Measurements from ENCODE around the gene ZNFX1. TPM values are rescaled to one million over a fixed set of nuclear protein-coding genes. Genes with fewer than 3 reads are reported as not detected.

ZNFX1 gene
- total and polyA plus RNA-seq, 11 donors, result 6.4 to 55.8 (median 26.4) TPM

DNA sequence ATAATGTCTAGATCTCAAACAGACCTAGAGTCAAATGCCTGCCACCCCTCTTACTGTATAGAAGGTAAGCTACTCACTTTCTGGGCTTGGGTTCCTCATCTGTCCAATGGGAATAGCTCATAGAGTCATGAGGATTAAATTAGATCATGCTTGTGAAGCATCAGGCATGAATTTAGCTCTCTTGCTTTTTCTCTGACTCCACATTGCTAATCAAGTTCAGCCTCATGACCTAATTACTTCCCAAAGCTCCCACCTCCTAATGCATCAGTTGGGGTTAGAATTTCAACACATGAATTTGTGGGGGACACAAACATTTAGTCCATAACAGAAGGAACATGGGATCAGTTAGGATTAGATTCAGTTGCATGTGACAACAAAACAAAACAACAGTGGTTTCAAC, 63.3 kb downstream of the ZNFX1 start:
- no peaks in the 10 kb centered on the region for H3K36me3 ChIP-seq
- H3K4me1 ChIP-seq, result peaks cover 0 to 15% (median 4%) of the 10 kb centered on the region in 12 donors
- H3K9me3 ChIP-seq, result peaks cover 0 to 14% (median 6%) of the 10 kb centered on the region in 12 donors
- no peak overlapping the region for H3K4me3 ChIP-seq
- DNase-seq, result no peak
- no peak for ATAC-seq
- H3K27me3 ChIP-seq, result no peaks in the 10 kb centered on the region
- intact Hi-C loops (cut with DNase I), result no loop called here
- H3K27ac ChIP-seq, result no peak overlapping the region
- TF ChIP-seq POLR2A (IDR thresholded peaks at IDR 0.05), result no peak
- TF ChIP-seq, protein P1, sequence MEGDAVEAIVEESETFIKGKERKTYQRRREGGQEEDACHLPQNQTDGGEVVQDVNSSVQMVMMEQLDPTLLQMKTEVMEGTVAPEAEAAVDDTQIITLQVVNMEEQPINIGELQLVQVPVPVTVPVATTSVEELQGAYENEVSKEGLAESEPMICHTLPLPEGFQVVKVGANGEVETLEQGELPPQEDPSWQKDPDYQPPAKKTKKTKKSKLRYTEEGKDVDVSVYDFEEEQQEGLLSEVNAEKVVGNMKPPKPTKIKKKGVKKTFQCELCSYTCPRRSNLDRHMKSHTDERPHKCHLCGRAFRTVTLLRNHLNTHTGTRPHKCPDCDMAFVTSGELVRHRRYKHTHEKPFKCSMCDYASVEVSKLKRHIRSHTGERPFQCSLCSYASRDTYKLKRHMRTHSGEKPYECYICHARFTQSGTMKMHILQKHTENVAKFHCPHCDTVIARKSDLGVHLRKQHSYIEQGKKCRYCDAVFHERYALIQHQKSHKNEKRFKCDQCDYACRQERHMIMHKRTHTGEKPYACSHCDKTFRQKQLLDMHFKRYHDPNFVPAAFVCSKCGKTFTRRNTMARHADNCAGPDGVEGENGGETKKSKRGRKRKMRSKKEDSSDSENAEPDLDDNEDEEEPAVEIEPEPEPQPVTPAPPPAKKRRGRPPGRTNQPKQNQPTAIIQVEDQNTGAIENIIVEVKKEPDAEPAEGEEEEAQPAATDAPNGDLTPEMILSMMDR (IDR thresholded peaks at IDR 0.05), result no peak

DNA sequence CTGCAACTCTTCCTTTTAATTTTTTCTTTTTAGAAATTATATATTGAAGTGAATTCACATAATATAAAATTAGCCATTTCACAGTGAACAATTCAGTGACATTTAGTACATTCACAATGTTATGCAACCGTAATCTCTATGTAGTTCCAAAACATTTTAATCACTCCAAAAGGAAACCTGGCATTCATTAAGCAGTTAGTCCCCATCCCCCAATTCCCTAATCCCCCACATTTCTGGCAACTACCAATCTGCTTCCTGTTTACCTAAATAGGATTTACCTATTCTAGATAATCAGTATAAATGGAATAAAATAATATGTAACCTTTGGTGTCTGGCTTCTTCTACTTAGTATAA, 67.1 kb downstream of the ZNFX1 start:
- DNase-seq (no peak), ATAC-seq (no peak)
- Histone ChIP-seq H3K4me1 (no peaks in the 10 kb centered on the region), H3K9me3 (peaks cover 0 to 14% (median 6%) of the 10 kb centered on the region in 12 donors), H3K36me3 (no peaks in the 10 kb centered on the region), H3K4me3 (no peak overlapping the region), H3K27me3 (no peaks in the 10 kb centered on the region), H3K27ac (no peak overlapping the region)
- WGBS, 4 donors, result 81 to 88% (median 83%) methylated on average over 1 of the region's 1 CpG
- TF ChIP-seq, protein P1 (IDR thresholded peaks at IDR 0.05), result no peak
- TF ChIP-seq POLR2A (IDR thresholded peaks at IDR 0.05), result no peak
- intact Hi-C loops (cut with DNase I), result no loop called here

DNA sequence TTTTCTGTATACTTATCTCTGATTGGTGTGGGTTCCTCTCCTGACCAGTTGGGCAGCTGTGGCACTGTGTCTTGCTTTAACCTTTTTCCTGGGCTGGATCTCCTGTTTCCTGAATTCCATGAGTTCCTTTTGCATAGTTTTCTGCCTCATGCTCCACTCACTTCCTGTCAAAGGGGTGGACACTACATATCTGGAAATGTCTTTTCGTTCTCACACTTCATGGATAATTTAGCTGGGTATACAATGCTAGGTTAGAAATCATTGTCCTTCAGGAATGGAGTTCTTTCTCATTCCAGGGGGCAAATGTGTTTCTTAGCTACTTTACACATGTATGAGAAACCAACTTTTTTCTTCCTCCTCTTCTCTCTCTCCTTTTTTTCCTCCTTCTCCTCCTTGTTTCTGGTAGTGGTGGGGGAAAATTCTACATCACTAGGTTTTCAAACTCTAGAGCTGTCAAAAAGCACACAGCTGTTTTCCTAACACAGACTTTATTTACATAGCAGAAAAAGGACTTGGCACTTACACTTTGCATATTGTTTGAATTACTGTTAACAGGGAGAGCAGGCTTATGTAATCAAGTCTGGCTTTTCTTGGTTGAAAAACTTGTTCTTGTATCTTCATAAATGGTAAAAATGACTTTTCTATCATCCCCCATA, 67.6 kb downstream of the ZNFX1 start:
- TF ChIP-seq, protein P1 (IDR thresholded peaks at IDR 0.05), result no peak
- H3K27me3 ChIP-seq, result no peaks in the 10 kb centered on the region
- 69 to 82% (median 75%) methylated on average over 1 of the region's 1 CpG for WGBS, 4 donors
- peaks cover 0 to 14% (median 6%) of the 10 kb centered on the region in 12 donors for H3K9me3 ChIP-seq
- no peaks in the 10 kb centered on the region for H3K4me1 ChIP-seq
- intact Hi-C loops (cut with DNase I), result no loop called here
- H3K36me3 ChIP-seq, result no peaks in the 10 kb centered on the region
- H3K4me3 ChIP-seq, result no peak overlapping the region
- H3K27ac ChIP-seq, result no peak overlapping the region
- no peak for ATAC-seq
- no peak for DNase-seq

DNA sequence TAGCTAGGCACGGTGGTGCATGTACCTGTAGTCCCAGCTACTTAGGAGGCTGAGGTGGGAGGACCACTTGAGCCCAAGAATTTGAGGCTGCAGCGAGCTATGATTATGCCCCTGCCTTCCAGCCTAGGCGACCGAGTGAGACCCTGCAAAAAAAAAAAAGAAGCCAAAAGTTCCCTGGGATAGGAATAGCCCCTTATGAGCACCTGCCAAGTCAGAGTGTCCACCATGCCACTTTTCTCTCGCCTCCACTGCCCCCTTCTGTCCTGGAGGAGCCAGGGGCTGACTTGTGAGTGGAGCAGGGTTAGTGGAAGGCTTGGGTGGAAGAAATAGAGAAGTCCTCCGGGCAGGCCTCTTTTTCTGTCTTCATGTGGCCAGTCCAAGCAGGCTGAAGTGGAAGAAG, 70.8 kb downstream of the ZNFX1 start:
- TF ChIP-seq, protein P1 (IDR thresholded peaks at IDR 0.05), result no peak
- no peak for TF ChIP-seq POLR2A (IDR thresholded peaks at IDR 0.05)
- 85 to 90% (median 88%) methylated on average over 6 of the region's 6 CpGs for WGBS, 4 donors
- DNase-seq, result no peak
- ATAC-seq, result no peak
- Histone ChIP-seq H3K4me1 (no peaks in the 10 kb centered on the region), H3K9me3 (peaks cover 0 to 20% (median 6%) of the 10 kb centered on the region in 12 donors), H3K27me3 (no peaks in the 10 kb centered on the region), H3K36me3 (no peaks in the 10 kb centered on the region), H3K4me3 (no peak overlapping the region), H3K27ac (no peak overlapping the region)
- intact Hi-C loops (cut with DNase I), result no loop called here

Data from heart left ventricle (tissue), 16 donors.